Stimulated activated CD8-positive, alpha-beta memory T cell treated with anti-CD3 and anti-CD28 coated beads, Interleukin-4, amount 100 ng/mL, for 48 hours (primary cell): Measurements from ENCODE around the gene HS2ST1.

Experiments used
- DNase-seq: peaks from one replicate; pipeline ENCODE4 v3.0.0-alpha.2; 2020

HS2ST1 gene

GRCh38 chr1:87074001-87074795, 159.8 kb downstream of the HS2ST1 start:
- no peak for DNase-seq

GRCh38 chr1:87077959-87078639, 163.7 kb downstream of the HS2ST1 start:
- no peak for DNase-seq

- no peak for DNase-seq
Measured at GRCh38 chr1:87084244-87084836, 169.9 kb downstream of the HS2ST1 start.

- no peak for DNase-seq
Measured at GRCh38 chr1:87086120-87086519, 171.7 kb downstream of the HS2ST1 start.

- no peak for DNase-seq
Measured at GRCh38 chr1:87089070-87089736, 174.8 kb downstream of the HS2ST1 start.

- no peak for DNase-seq
Measured at GRCh38 chr1:87089823-87090222, 175.4 kb downstream of the HS2ST1 start.

- no peak for DNase-seq
Measured at GRCh38 chr1:87091425-87091824, 177.0 kb downstream of the HS2ST1 start.

GRCh38 chr1:87092846-87093245, 178.4 kb downstream of the HS2ST1 start:
- DNase-seq = no peak

- no peak for DNase-seq
Measured at GRCh38 chr1:87093286-87093685, 178.9 kb downstream of the HS2ST1 start.

GRCh38 chr1:87094238-87094637, 179.8 kb downstream of the HS2ST1 start:
- DNase-seq = no peak

- DNase-seq = no peak
Measured at GRCh38 chr1:87100271-87100670, 185.8 kb downstream of the HS2ST1 start.

- DNase-seq = no peak
Measured at GRCh38 chr1:87103074-87103473, 188.6 kb downstream of the HS2ST1 start.

GRCh38 chr1:87104140-87104539, 189.7 kb downstream of the HS2ST1 start:
- DNase-seq = no peak

GRCh38 chr1:87104945-87105344, 190.5 kb downstream of the HS2ST1 start:
- no peak for DNase-seq

GRCh38 chr1:87106144-87106543, 191.7 kb downstream of the HS2ST1 start:
- DNase-seq = no peak

- no peak for DNase-seq
Measured at GRCh38 chr1:87106867-87107266, 192.4 kb downstream of the HS2ST1 start.

GRCh38 chr1:87108228-87108627, 193.8 kb downstream of the HS2ST1 start:
- no peak for DNase-seq

- DNase-seq = no peak
Measured at GRCh38 chr1:87108814-87109411, 194.5 kb downstream of the HS2ST1 start.

GRCh38 chr1:87111659-87112371, 197.4 kb downstream of the HS2ST1 start:
- no peak for DNase-seq

- DNase-seq = no peak
Measured at GRCh38 chr1:87113313-87113712, 198.9 kb downstream of the HS2ST1 start.

- DNase-seq = no peak
Measured at GRCh38 chr1:87115317-87115890, 201.0 kb downstream of the HS2ST1 start.

- no peak for DNase-seq
Measured at GRCh38 chr1:87115891-87116290, 201.5 kb downstream of the HS2ST1 start.
